Non-pigmented ciliary epithelial cell (primary cell): Measurements from ENCODE around the gene RNU2-1.
"Not testable (repeated sequence)": the region's sequence is repeated elsewhere in the genome, so short reads cannot be mapped to it uniquely, and the experiment has no call there.

Experiments used
- DNase-seq: peaks from one replicate; pipeline ENCODE4 v3.0.0-alpha.2; 2010; ENCODE audit warnings: low read depth

The RNU2-1 gene

GRCh38 chr17:43216369-43216761 lies 17.4 kb downstream of the RNU2-1 start:
- no peak for DNase-seq

GRCh38 chr17:43215341-43215740 lies 18.4 kb downstream of the RNU2-1 start:
- DNase-seq = no peak

GRCh38 chr17:43213545-43213944 lies 20.2 kb downstream of the RNU2-1 start:
- no peak for DNase-seq

GRCh38 chr17:43212641-43213490 lies 20.9 kb downstream of the RNU2-1 start:
- no peak for DNase-seq

GRCh38 chr17:43211480-43212402 lies 22.0 kb downstream of the RNU2-1 start, which contains the start of gene TMEM106A:
TMEM106A (plus strand) TSS chr17:43211875; CDS start chr17:43213042, 1,167 bp downstream.
- peak; percentile 57 for DNase-seq

GRCh38 chr17:43211123-43211479 lies 22.7 kb downstream of the RNU2-1 start:
- no peak for DNase-seq

- DNase-seq = no peak
These were observed 23.2 kb downstream of the RNU2-1 start for GRCh38 chr17:43210576-43210975.

- not testable (repeated sequence) for DNase-seq
These were observed 30.8 kb downstream of the RNU2-1 start for GRCh38 chr17:43203013-43203412.

GRCh38 chr17:43200127-43200526 lies 33.6 kb downstream of the RNU2-1 start:
- DNase-seq = no peak

GRCh38 chr17:43199633-43200032 lies 34.1 kb downstream of the RNU2-1 start:
- no peak for DNase-seq

GRCh38 chr17:43193251-43193650 lies 40.5 kb downstream of the RNU2-1 start:
- no peak for DNase-seq

- not testable (repeated sequence) for DNase-seq
These were observed 47.1 kb downstream of the RNU2-1 start for GRCh38 chr17:43186656-43187055.

GRCh38 chr17:43183921-43184320 lies 49.9 kb downstream of the RNU2-1 start:
- no peak for DNase-seq
